ENCODE results near the gene RPGRIP1L. TPM values are rescaled to one million over a fixed set of nuclear protein-coding genes. Genes with fewer than 3 reads are reported as not detected.

The RPGRIP1L gene
- total RNA-seq, 1 experiment from 2014 or later, result 10.3 TPM

GRCh38 chr16:53745753-53746266 lies 42.2 kb upstream of the RPGRIP1L start:
- Histone ChIP-seq H4K20me1 (ENCODE audit: insufficient read depth) (no peaks in the 10 kb centered on the region), H3K4me2 (ENCODE audit: low read length) (peak overlapping the region; percentile 67), H3K27ac (ENCODE audit: low read depth, low read length) (peak overlapping the region; percentile 11; the same call in 1 of the 2 replicates), H3K9me2 (ENCODE audit: insufficient read depth) (no peaks in the 10 kb centered on the region), H3K9ac (ENCODE audit: low read length) (no peak overlapping the region), H3K27me3 (ENCODE audit: insufficient read depth, low read length) (no peaks in the 10 kb centered on the region), H3K4me1 (ENCODE audit: control insufficient read depth in 1 of 2, insufficient read depth in 2 of 2, low read length in 2 of 2) (peaks cover 26 to 28% of the 10 kb centered on the region in 2 experiments), H3K9me3 (ENCODE audit: control insufficient read depth in 1 of 2, insufficient read depth in 1 of 2, low read depth in 1 of 2, low read length in 2 of 2) (peaks cover 0 to 5% of the 10 kb centered on the region in 2 experiments; a peak in 2 of 4 replicates), H3K4me3 (replicated peaks in 1 of 2; ENCODE audit: low read depth in 1 of 2, low read length in 2 of 2) (peak overlapping the region; percentile 10 to 30; a peak in 2 of 4 replicates), H3K79me2 (ENCODE audit: insufficient read depth, low read length) (peaks cover 32% of the 10 kb centered on the region), H2AFZ (ENCODE audit: low read depth, low read length, poor library complexity, severe bottlenecking) (no peak overlapping the region), H3K36me3 (ENCODE audit: control insufficient read depth in 1 of 2, insufficient read depth in 2 of 2, low read length in 2 of 2) (no peaks in the 10 kb centered on the region)
- ATAC-seq (peak; percentile 63), DNase-seq (ENCODE audit: low read depth, low spot score) (peak; percentile 59)
- ChIA-PET POLR2A (no interaction called here), CTCF (no interaction called here), RAD21 (ENCODE audit: low non-redundant PET in 1 of 2, low total read pairs in 2 of 2, uncharacterized antibody in 2 of 2, unreplicated experiment in 2 of 2) (no interaction called here)
- BruUV-seq (replicated peaks), result no TSS peak
- intact Hi-C loops (cut with micrococcal nuclease), result no loop called here
- TF ChIP-seq SRF (IDR thresholded peaks at IDR 0.05; ENCODE audit: low read depth) (no peak), POLR2A (IDR thresholded peaks at IDR 0.05; ENCODE audit: borderline replicate concordance, extremely low read depth, insufficient read depth, insufficient read length) (no peak), ZNF274 (IDR thresholded peaks at IDR 0.05; ENCODE audit: low read depth, low read length) (no peak), EGR1 (IDR thresholded peaks at IDR 0.05; ENCODE audit: low read depth) (no peak), YY1 (IDR thresholded peaks at IDR 0.05; ENCODE audit: extremely low read depth, insufficient replicate concordance, low read depth, low read length) (no peak), SIN3A (IDR thresholded peaks at IDR 0.05; ENCODE audit: low read depth) (no peak; the same call in 1 of the 2 replicates), ZBTB33 (IDR thresholded peaks at IDR 0.05; ENCODE audit: extremely low read depth, insufficient replicate concordance, low read length) (no peak), EZH2 (IDR thresholded peaks at IDR 0.05) (no peak), FOSL1 (IDR thresholded peaks at IDR 0.05; ENCODE audit: low read depth) (no peak), RAD21 (IDR thresholded peaks at IDR 0.05; ENCODE audit: low read depth) (0 out of 2 replicates have a peak, but pooled peaks have one; percentile 21), JUND (IDR thresholded peaks at IDR 0.05) (no peak; the same call in 1 of the 2 replicates), TCF7L2 (IDR thresholded peaks at IDR 0.05; ENCODE audit: borderline replicate concordance, extremely low read depth, insufficient read depth, insufficient read length) (no peak), EZH2phosphoT487 (IDR thresholded peaks at IDR 0.05; ENCODE audit: borderline replicate concordance) (no peak), SP1 (IDR thresholded peaks at IDR 0.05; ENCODE audit: low read depth) (peak; percentile 48), ZFX (IDR thresholded peaks at IDR 0.05) (no peak), ELF1 (IDR thresholded peaks at IDR 0.05; ENCODE audit: borderline replicate concordance, low read depth) (peak; percentile 30; the same call in 1 of the 2 replicates), CEBPB (IDR thresholded peaks at IDR 0.05; ENCODE audit: low read depth) (no peak), ATF3 (IDR thresholded peaks at IDR 0.05) (no peak), CBX3 (IDR thresholded peaks at IDR 0.05; ENCODE audit: low read depth) (no peak), POLR2AphosphoS5 (IDR thresholded peaks at IDR 0.05; ENCODE audit: low read depth, low read length) (peak; percentile 24; the same call in 1 of the 2 replicates)
- TF ChIP-seq, protein P1, sequence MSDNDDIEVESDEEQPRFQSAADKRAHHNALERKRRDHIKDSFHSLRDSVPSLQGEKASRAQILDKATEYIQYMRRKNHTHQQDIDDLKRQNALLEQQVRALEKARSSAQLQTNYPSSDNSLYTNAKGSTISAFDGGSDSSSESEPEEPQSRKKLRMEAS (IDR thresholded peaks at IDR 0.05), result no peak
- TF ChIP-seq, protein P2, sequence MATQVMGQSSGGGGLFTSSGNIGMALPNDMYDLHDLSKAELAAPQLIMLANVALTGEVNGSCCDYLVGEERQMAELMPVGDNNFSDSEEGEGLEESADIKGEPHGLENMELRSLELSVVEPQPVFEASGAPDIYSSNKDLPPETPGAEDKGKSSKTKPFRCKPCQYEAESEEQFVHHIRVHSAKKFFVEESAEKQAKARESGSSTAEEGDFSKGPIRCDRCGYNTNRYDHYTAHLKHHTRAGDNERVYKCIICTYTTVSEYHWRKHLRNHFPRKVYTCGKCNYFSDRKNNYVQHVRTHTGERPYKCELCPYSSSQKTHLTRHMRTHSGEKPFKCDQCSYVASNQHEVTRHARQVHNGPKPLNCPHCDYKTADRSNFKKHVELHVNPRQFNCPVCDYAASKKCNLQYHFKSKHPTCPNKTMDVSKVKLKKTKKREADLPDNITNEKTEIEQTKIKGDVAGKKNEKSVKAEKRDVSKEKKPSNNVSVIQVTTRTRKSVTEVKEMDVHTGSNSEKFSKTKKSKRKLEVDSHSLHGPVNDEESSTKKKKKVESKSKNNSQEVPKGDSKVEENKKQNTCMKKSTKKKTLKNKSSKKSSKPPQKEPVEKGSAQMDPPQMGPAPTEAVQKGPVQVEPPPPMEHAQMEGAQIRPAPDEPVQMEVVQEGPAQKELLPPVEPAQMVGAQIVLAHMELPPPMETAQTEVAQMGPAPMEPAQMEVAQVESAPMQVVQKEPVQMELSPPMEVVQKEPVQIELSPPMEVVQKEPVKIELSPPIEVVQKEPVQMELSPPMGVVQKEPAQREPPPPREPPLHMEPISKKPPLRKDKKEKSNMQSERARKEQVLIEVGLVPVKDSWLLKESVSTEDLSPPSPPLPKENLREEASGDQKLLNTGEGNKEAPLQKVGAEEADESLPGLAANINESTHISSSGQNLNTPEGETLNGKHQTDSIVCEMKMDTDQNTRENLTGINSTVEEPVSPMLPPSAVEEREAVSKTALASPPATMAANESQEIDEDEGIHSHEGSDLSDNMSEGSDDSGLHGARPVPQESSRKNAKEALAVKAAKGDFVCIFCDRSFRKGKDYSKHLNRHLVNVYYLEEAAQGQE (IDR thresholded peaks at IDR 0.05; ENCODE audit: low read depth), result no peak

All from HCT116 (cell line).